Pulmonary artery endothelial cell (primary cell): ENCODE results near the gene CD81. TPM values are rescaled to one million over a fixed set of nuclear protein-coding genes. Genes with fewer than 3 reads are reported as not detected.
"Not testable (repeated sequence)": the region's sequence is repeated elsewhere in the genome, so short reads cannot be mapped to it uniquely, and the experiment has no call there.

ENCODE experiments used
- DNase-seq: peaks from one replicate; pipeline ENCODE4 v3.0.0-alpha.2; 2011; ENCODE audit warnings: low read depth, low spot score
- total RNA-seq: library from RNA; depleted of rRNA; stranded (reverse); fragments of >200 nt; gene quantifications from 2 replicates; pipeline ENCODE4 v1.2.3, GENCODE V29; 2014

CD81 gene, protein sequence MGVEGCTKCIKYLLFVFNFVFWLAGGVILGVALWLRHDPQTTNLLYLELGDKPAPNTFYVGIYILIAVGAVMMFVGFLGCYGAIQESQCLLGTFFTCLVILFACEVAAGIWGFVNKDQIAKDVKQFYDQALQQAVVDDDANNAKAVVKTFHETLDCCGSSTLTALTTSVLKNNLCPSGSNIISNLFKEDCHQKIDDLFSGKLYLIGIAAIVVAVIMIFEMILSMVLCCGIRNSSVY
- total RNA-seq, result 176 and 197 TPM in 2 replicates

DNA sequence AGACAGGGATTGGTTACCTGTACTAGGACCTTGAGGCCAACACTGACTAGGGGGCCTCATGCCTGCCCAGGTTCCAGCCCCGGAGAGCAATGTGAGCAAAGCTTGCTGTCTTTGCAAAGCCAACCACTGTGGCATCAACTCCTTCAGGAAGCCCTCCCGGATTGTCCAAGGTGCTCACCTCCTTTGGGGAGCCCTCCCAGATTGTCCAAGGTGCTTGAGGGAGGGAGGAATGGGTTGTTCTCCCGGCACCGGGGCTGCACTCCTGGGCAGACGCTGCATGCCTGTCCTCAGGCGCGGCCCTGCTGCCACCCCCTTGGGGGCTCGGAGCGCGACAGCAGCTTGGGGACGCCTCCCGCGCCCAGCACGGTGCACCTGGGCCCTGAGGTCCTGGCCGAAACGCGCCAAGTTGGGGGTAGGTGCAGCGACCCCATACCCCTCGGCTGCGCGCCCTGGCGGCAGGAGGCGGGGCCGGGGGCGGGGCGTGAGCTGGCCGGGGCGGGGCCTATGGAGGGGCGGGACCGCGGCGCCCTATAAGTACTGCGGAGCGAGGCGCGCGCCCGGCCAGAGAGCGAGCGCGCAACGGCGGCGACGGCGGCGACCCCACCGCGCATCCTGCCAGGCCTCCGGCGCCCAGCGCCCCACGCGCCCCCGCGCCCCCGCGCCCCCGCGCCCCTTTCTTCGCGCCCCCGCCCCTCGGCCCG, at the start of gene CD81:
TSS of gene CD81 (plus strand) at position 560 of the 701 bp plus-strand sequence. CDS start 240 bp downstream, outside the sequence.
- no peak for DNase-seq

DNA sequence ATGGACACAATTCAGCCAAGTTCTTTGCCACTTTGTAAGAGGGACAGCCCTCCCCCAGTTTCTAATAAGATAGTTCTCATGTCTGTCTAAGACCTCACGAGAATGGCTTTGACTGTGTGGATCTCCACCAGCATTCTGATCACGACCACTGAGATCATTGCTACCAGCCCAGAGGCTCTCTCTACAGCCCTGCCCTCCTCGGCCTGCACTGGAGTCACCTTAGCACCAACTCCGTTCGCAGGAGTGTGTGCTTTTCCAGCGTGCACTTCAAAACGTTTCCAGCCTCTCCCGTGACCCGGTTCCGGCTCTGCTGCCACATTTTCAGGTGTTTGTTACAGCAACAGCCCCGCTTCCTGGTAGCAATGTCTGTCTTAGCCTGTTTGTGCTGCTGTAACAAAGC, 49.1 kb upstream of the CD81 start:
- DNase-seq, result no peak

DNA sequence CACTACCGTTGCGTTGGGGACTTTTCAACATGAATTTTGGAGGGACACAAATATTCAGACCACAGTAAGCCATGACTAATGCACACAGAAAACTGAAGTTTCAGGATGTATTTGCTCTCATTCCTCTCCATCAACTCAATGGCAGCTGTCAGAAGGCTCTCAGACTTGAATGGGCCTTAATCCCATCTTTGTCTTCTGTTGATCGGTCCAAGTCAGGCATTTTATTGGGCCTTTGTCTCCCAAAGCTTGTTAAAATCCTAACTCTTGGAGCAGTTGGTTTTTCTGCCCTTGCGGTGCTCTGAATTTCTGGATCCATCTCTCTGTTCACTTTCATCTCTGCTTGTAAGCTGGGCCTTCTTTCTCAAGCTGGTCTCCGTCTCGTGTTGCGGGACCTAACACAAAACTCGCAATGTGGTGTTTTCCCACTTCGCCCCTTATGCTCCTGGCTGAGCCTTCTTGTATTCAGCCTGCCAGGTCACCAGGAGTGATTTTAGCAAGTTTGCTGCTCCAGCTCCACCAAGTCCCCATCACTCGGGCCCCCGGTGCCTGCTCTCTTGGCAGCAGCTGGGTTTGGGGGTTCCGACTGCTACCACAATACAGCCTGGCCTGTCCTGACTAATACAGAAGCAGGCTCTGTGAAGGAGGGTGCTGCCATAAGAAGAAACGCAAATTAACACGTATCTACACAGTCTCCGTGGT, 48.3 kb upstream of the CD81 start:
- DNase-seq, result no peak

DNA sequence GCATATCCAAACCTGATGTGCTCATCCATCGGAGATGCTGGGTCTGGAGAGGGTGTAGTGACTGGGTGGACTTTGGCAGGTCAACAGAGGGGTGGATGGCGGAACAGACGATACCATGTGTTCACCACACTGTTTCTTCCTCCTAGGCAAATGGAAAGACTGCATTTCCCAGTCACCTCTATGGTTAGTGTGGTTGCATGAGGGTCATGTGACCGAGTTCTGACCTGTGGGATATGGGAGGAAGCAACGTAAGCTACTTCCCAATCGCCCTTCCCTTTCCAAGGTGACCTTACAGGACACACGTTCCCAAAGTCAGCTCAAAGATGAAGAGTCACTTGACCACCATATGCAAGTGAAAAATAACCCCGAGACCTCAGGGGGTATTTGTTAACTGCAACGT, 47.6 kb upstream of the CD81 start:
- DNase-seq, result no peak

DNA sequence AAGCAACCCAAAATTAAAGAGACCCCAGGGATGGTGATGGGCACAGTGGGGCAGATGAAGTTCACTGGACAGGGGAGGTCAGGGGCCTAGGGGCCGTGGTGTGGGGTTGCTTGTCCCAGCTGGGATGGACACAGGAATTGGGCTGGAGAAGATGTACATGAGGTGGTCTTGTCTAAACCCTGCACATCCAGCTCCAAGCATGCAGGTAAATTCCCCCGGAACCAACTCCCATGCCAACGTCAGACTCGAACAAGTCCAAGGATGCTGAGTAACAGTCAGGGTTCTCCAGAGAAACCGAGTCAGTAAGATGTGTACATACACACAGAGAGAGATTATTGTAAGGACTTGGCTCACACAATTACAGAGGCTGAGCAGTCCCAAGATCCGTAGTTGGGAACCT, 46.4 kb upstream of the CD81 start:
- no peak for DNase-seq

DNA sequence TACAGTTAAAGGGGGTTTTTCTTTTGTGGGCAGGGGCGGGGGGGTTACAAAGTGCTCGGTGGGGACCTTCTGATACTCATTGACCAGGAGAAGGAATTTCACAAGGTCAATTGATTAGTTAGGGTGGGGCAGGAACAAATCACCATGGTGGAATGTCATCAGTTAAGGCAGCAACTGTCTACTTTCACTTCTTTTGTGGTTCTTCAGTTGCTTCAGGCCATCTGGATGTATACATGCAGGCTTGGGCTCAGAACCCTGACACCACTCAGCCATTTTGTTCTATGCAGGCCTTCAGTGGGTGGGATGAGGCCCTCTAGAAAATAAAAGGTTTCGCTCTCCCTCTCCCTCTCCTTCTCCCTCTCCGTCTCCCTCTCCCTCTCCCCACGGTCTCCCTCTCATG, 45.7 kb upstream of the CD81 start:
- DNase-seq, result no peak

DNA sequence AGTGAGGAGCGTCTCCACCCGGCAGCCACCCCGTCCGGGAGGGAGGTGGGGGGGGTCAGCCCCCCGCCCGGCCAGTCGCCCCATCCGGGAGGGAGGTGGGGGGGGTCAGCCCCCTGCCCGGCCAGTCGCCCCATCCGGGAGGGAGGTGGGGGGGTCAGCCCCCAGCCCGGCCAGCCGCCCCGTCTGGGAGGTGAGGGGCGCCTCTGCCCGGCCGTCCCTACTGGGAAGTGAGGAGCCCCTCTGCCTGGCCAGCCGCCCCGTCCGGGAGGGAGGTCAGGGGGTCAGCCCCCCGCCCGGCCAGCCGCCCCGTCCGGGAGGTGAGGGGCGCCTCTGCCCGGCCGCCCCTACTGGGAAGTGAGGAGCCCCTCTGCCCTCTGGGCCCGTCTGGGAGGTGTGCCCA, 44.5 kb upstream of the CD81 start:
- not testable (repeated sequence) for DNase-seq

DNA sequence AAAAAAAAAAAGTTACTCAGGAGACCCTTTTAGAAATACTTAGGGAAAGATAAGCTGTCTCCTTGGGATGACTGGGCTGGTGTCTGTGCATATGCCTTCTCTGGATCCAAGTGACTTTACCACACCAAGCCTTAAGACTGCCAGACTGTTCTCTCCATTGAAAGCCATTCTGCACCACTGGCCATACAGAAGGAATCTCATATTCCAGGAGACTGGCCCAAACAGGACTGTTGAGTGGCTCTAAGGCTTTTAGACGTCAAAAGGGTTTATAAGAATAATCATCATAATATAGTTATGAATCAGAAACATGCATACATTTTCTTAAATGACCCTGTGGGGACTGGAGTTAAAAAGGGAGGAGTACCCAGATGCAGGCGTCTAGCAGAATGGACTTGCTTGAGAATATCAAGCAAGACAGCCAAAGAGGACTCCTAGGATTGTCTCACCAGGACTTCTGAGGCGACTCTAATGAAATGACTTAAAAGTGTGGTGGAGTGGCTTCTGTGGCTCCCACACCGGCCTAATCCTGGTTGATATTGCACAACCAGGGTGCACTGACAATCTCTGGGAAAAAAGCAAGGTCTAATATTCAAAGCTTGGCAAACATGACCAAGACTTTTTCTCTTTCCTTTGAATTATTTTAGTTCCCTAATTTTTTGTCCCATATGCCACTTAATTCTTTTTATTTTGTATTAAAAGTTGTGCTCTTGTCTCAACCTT, 43.5 kb upstream of the CD81 start:
- DNase-seq, result not testable (repeated sequence)

DNA sequence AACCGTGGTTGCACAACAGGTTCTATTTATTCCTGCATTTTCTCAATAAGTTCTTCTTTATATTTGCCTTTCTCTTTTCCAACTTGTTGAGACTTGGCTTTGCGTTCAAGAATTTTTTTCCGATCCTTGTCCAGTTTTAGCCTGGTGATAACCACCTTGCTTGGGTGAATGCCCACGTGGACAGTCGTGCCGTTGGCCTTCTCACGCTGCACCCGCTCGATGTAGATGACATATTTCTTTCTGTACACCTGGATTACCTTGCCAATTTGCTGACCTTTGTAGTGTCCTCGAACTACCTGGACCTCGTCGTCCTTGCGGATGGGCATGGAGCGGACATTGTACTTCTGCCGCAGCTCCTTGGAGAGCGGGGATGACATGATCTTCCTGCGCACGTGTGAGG, 41.8 kb upstream of the CD81 start:
- DNase-seq, result not testable (repeated sequence)

DNA sequence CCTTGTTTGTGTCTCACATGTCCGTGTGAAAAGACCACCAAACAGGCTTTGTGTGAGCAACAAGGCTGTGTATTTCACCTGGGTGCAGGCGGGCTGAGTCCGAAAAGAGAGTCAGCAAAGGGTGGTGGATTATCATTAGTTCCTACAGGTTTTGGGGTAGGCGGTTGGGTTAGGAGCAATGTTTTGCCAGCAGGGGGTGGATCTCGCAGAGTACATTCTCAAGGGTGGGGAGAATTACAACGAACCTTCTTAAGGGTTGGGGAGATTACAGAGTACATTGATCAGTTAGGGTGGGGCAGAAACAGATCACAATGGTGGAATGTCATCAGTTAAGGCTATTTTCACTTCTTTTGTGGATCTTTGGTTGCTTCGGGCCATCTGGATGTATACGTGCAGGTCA, 38.4 kb upstream of the CD81 start:
- DNase-seq, result not testable (repeated sequence)

DNA sequence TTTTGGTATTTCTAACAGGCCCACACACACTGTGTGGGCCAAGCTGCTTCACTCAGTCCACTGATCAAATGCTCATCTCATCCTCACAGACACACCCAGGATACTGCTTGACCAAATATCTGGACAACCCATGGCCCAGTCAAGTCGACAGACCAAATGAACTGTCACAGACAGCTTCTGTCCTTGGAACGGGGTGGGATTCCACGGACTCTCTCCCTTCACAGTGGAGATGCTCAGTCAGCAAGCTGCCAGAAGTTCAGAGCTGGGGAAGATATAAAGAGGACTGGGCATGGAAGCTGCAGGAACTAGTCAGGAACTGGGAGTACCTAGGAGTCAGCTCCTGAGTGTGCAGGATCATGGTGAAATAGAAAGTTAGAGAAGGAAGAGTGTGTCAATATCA, 34.6 kb upstream of the CD81 start:
- DNase-seq, result no peak

DNA sequence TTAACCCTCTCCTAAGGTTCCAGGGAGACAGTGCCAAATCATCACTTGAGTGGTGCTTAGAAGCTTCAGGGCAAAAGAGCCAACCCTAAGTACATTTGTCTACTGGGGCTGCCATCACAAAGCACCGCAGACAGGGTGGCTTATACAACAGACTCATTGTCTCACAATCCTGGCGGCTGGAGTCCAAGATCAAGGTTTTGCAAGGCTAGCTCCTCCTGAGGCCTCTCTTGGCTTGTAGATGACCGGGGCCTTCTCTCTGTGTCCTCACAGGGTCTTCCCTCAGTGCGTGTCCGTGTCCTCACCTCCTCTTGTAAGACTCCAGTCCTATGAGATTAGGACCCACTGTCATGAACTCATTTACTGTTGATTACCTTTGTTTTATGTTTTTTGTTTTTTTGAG, 34.1 kb upstream of the CD81 start:
- DNase-seq, result no peak

DNA sequence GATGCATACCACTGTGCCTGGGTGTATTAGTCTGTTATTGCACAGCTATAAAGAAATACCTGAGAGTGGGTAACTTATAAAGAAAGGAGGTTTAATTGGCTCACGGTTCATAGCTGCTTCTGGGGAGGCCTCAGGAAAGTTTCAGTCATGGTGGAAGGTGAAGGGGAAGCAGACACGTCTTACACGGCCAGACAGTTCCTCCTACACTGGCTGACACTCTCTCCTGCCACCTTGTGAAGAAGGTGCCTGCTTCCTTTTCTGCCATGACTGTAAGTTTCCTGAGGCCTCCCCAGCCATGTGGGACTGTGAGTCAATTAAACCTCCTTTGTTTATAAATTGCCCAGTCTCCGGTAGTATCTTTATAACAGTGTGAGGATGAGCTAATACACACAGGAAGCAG, 33.6 kb upstream of the CD81 start:
- DNase-seq, result no peak

DNA sequence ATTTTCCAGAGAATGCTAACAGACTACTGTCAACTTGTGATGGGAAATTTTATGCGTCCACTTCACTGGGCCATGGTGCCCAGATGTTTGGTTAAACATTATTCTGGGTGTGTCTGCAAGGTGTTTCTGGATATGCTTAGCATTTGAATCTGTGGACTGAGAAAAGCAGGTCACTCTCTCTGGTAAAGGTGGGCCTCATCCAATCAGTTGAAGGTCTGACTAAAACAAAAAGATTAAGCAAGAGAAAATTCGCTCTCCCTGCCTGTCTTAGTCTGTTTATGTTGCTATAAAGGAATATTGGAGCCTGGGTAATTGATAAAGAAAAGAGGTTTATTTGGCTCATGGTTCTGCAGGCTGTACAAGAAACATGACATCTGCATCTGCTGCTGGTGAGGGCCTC, 32.1 kb upstream of the CD81 start:
- no peak for DNase-seq

DNA sequence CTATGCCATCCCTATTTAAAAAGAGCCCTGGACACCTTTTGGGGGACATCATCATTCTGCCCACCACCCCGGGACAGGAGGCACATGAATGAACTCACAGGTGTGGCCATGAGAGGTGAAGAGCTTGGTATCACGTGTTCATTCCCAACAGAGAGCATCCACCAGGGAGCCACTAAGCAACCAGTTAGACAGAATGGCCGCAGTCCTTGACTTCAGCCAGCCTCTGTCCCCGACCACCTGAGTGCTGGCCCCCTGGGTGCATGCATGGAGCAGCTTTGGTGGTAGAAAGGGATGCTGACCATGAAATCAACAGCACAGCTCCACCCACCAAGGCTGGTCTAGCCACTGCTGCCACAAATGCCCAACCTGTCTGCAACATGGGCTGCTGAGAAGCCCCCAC, 31.1 kb upstream of the CD81 start:
- DNase-seq, result no peak

DNA sequence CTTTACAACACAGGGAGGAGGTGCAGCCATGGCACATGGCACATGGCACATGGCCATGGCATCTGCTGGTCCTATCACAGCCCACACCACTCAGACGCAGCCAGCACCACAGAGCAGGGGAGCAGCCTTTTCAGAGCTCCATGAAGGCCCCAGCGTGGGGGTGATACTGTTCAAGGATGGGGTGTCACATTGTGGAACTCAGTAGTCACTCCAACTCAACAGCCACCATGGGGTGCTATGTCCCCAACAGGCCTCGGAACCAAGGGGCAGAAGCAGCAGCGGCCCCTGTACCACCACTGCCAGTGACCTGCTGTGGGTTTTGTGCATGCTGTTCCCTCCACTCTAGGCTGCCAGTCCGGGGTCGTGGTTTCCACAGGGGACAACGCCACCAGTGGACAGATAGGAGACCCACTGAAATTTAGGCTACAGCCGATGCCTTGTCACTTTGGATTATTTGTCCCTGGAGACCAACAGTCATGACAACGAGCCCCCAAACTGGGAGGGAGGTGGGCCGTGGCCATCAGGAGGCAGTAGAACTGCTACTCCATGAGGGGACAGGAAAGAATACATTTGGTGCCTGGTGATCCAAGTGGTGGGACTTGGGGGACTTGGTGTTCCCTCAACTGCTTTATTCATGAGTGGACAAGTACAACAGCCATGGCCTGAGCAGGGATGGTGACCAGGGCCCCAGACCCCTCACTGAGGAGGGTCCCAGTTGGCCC, 30.4 kb upstream of the CD81 start:
- DNase-seq, result no peak

DNA sequence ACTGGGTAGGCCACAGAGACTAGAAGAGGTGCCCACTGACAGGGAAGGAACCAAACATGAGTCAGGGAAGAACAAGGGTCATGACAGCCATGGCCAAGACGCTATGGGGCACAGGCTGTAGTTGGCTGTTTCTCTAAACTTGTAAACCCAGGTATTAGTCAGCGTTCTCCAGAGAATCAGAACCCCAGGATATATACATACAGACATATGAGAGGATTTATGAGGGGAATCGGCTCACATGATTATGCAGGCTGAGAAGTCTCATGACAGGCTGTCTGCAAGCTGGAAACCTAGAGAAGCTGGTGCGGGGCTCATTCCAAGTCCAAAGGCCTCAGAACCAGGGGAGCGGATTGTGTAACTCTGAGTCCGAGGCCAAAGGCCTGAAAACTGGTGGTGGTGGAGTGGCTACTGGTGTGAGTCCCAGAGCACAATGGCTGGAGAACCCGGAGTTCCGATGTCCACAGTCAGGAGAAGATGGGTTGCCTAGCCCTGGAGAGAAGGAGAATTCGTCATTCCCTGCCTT, 29.7 kb upstream of the CD81 start:
- DNase-seq, result no peak

DNA sequence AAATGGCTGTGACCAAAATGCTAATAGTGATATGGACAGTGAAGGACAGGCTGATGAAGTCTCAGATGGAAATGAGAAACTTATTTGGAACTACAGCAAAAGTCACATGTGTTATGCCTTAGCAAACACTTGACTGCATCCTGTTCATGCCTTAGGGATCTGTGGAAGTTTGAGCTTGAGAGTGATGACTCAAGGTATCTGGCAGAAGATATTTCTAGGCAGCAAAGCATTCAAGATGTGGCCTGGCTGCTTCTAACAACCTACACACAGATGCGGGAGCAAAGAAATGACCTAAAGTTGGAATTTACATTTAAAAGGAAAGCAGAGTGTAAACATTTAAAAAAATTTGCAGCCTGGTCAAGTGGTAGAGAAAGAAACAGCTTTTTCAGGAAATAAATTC, 28.1 kb upstream of the CD81 start:
- DNase-seq, result no peak

DNA sequence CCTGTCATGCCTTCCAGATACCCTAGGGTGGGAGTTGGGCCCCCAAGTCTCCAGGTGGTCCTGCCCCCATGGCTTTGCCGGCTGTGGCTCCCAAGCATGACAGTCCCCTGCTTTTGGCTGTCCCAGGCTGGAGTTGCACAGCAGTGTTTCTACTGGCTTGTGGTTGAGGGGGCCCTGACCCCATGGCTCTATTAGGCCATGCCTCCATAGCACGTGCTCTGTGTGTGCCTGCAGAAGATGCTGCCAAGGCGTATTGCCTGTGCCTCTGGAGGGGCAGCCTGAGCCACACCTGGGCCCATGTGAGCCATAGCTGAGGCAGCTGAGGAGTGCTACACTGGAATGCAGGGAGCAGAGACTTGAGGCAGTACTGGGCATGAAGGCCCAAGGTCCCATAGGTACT, 25.4 kb upstream of the CD81 start:
- DNase-seq, result no peak

DNA sequence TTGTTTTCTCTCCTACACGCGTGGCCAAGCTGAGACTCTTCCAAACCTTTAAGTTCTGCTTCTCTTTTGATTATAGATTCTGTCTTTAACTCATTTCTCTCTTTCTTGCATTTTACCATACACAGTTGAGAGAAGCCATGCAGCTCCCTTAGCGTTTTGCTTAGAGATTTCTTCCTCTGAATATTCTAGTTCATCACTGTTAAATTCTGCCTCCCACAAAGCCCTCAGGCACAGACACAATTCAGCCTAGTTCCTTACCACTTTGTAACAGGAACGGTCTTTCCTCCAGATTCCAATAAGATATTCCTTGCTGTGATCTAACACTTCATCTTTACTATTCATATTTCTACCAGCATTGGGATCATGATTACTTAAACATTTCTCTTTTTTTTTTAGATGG, 24.7 kb upstream of the CD81 start:
- DNase-seq, result no peak

DNA sequence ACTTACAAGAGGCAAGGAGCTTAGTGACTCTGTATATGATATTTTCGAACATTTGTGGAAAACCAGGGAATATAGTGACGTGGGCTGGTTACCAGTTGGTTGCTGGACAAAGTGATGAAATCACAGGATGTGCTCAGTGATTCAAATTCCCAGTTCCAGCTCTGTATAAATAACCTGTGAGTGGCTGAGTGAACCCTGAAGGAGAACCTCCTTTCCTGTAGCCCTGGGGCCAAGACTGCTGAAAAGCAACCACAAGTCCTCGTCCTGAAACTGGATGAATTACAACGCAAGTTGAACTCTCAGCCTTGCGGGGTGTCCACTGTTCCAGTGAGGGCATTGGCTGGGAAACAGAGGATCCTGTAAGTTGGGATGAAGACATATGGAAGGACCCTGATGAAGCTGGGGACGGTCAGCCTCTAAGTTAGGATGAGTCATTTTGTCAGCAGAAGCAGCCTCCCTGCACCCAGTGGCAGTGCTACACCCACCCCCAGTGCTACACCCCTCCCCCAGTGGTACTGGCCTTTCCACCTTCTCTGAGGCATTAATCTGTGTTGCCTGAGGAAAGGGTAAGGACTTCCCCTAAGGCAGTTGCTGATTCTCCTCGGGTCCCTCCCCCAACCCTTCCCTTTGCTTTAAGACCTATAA, 22.0 kb upstream of the CD81 start:
- DNase-seq, result no peak
